ENCODE data around the gene SLC25A17.
A peak's percentile ranks its signal among the peaks of the same experiment; 100 is the strongest.
"Not testable (repeated sequence)": the region's sequence is repeated elsewhere in the genome, so short reads cannot be mapped to it uniquely, and the experiment has no call there.

SLC25A17 gene

GRCh38 chr22:40751250-40751649, 67.9 kb downstream of the SLC25A17 start:
- DNase-seq = no peak

GRCh38 chr22:40749829-40750228, 69.3 kb downstream of the SLC25A17 start:
- no peak for DNase-seq

GRCh38 chr22:40748388-40749355, 70.5 kb downstream of the SLC25A17 start:
- DNase-seq = no peak

DNA sequence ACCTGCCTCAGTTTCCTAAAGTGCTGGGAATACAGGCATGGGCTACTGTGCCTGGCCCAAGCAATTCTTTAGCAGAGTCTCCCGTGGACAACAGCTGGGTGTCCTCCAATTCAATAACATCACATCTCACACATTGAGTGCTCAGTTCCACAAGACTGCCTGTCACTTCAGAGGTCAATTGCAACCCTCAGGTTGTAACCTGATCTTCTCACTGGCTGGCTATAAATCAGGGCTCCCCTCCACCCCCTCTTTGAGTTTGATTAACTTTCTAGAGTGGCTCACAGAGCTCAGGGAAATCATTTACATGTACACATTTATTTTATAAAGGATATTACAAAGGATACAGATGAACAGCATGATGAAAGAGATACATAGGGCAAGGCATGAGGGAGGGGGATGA, 71.8 kb downstream of the SLC25A17 start:
- DNase-seq = no peak

DNA sequence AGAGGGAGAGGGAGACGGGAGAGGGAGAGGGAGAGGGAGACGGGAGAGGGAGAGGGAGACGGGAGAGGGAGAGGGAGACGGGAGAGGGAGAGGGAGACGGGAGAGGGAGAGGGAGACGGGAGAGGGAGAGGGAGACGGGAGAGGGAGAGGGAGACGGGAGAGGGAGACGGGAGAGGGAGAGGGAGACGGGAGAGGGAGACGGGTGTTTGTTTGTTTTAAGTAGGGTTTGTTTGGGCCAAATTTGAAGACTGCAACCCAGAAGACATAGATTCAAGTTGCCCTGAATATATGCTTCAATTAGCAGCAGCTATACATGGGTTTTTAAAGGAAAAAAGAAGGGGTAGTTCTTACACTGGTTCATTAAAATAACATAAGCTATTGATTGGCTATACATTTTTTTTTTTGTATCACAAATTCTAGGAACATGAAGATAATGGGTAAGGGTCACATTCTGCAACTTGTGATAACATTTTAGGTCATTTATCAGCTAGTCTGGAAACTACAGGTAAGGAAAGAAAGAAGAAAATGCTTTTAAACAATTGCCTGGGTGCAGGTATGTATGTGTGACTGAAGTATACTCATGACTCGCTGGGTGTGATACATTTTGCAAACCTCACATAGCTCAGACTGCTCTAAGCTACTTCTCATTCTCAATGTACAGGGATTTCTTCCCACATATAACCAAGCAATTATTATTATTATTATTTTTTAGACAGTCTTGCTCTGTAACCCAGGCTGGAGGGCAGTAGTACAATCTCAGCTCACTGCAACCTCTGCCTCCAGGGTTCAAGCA, 72.5 kb downstream of the SLC25A17 start:
- DNase-seq = no peak

GRCh38 chr22:40743768-40744167, 75.4 kb downstream of the SLC25A17 start:
- DNase-seq = no peak

- no peak for DNase-seq
Observed at GRCh38 chr22:40741116-40741515, 78.0 kb downstream of the SLC25A17 start.

DNA sequence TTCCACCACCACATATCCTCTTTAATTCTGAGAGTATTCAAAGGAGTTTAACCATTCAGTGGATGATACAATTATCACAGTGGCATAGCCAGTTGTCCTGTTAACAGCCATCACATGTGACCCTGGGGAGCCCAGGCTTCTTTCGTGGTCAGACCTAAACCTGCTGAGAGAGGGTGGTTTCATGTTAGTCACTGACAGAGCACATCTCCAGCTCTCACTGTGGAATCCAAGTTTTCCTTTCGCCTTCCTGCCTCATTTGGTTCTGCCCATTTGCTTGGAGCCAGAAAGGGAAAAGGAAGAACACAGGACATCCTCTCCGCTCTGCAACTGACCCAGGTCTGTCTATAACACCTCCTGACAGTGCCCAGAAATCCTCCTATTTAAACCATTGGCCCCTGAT, 79.4 kb downstream of the SLC25A17 start:
- DNase-seq = no peak

DNA sequence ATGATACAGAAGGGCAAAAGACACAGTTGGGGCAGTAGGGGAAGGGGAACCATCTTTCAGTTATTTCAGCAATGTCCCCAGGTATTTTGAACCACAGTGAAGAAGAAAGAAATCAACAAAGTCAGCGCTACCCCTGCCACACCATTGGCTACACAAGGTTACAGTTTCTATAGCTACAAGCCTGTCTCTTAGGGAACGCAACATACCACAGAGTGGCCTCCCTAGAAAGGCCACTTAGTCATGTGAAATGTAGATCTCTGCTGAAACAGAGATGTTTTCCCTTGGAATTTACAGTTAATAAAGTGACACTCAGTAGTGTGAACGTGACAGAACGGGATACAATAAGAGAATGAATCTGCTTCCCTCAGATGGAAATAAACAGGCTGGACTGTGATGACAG, 85.2 kb downstream of the SLC25A17 start:
- no peak for DNase-seq

DNA sequence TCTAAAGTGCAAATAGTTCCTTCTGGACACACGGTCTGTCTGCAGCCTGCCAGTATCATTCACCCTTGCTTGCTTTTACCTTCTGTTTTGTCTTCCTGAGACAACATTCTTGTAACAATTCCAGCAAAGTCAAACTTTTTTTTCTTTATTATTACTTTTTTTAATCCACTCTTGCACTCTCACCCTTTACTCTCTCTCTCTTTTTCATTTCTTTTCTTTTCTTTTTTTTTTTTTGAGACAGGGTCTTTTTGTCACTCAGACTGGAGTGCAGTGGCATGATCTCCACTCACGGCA, 86.2 kb downstream of the SLC25A17 start:
- DNase-seq = no peak

DNA sequence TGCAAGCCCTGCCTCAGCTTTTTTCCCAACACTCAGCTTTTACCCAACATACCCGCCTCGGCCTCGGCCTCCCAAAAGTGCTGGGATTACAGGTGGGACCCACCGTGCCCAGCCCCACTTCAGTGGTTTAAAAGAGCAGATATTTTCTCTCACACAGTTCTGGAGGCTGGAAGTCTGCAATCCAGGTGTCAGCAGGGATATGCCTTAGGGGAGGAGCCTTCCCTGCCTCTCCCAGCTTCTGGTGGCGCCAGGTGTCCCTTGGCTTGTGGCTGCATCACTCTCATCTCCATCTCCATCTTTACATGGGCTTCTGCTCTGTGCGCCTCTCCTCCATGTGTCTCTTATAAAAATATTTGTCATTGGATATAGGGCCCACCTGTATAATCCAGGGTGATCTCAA, 89.9 kb downstream of the SLC25A17 start:
- no peak for DNase-seq

DNA sequence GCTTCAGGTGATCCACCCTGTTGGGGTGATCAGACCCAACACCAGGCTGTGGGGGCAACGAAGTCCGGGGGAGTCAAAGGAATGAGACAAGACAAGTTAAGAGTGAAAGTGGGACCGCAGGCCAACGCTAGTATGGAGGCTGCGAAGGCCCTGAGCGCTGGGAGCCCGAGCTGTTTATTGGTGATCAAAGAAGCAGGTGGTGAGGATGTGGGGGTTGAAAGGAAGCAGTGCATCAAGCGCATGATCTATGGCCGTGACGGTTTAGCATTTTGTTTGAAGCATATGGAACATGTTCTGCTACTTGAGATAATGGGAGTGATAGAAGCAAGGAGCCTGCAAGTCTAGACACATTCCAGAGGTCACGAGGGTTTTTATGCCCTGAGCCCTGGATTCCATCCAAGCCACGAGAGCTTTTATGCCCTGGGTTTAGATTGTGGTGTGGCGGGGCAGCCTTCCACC, 90.4 kb downstream of the SLC25A17 start:
- peak; percentile 96 for DNase-seq

DNA sequence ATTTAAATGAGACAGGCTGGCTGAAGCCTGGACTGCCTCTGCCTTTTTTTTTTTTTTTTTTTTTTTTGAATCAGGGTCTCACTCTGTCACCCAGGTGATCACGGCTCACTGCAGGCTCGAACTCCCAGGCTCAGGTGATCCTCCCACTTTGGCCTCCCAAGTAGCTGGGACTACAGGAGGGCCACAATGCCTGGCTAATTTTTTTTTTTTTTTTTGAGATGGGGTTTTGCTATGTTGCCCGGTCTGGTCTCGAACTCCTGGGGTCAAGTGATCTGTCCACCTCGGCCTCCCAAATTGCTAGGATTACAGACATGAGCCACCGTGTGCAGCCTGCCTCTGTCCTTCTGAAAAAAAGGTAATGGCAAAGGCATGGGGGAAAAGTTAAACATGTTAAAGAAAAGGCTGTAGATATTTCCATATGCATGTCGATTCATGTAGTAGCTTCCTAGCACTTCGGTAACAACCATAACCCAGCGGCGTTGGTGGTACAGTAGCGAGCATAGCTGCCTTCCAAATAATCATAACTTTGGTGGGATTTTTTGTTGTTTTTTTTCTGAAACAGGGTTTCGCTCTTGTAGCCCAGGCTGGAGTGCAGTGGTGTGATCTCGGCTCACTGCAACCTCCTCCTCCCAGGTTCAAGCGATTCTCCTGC, 91.1 kb downstream of the SLC25A17 start:
- DNase-seq = no peak

- peak; percentile 21 for DNase-seq
Observed at GRCh38 chr22:40727070-40727963, 91.8 kb downstream of the SLC25A17 start.

DNA sequence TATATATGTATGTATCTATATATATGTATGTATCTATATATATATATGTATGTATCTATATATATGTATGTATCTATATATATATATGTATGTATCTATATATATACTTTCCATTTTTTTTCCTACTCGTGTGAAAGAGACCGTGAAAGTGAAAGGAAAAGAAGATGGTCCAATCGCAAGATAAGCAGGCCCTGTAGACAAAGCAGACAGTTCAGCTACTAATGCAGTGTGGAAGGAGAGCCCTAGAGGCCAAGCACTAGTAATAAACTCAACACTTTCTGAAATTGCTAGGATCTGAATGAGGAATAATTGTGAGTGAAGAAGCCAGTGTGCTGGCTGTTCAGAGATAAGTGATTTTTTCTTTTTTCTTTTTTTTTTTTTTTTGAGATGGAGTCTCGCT, 92.6 kb downstream of the SLC25A17 start:
- peak; percentile 34 for DNase-seq

- no peak for DNase-seq
Observed at GRCh38 chr22:40723396-40723933, 95.7 kb downstream of the SLC25A17 start.

DNA sequence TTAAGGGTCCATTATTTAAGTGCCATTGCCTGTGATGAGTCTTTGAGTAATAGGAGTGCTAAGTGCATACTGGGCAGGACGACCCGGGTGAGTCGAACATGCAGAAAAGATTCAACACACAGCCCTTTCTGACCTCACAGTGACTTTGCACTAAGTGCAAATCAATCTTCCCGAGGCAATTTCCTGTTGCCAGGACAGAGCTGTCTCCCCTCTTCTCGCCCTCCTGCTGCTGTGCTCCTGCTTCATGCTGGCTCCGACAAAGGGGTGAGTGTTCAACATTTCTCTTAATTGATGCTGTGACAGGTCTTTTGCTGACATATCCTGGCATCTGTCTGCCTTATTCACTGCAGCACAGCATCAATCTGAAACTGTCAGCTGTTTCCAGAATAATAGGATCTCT, 97.9 kb downstream of the SLC25A17 start:
- peak; percentile 92 for DNase-seq

DNA sequence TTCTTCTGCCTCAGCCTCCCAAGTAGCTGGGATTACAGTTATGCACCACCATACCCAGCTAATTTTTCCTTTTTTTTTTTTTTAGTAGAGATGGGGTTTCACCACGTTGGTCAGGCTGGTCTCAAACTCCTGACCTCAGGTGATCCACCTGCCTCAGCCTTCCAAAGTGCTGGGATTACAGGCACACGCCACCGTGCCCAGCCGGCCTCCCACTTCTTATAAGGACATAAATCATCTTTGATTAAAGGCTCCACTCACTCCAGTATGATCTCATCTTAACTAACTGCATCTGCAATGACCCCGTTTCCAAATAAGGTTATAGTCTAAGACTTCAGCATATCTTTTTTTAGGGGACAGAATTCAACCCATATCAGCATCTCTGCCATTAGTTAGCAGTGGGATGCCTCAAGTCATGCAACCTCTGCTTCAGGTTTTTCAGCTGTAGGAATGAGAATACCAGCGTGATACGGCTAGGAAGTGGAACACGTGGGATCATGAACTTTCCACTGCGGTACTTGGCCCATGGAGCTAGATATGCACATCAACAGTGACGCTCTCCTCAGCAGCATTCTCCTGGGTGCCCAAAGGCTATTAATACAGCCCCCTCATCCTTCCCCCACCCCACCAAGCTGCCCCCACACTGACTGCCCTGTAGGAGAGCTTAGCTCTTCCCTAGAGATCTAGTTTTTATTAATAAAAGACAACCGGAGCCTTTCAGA, 98.4 kb downstream of the SLC25A17 start:
- peak; percentile 54 for DNase-seq

DNA sequence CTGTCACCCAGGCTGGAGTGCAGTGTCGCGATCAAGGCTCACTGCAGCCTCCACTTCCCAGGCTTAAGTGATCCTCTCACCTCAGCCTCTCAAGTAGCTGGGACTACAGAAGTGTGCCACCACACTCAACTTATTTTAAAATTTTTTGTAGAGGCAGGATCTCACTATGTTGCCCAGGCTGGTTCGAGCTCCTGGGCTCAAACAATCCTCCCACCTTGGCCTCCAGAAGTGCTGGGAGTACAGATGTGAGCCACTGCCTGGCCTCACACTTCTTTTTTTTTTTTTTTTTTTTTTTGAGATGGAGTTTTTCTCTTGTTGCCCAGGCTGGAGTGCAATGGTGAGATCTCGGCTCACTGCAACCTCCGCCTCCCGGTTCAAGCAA, 99.0 kb downstream of the SLC25A17 start:
- DNase-seq = not testable (repeated sequence)

All from DMS153 (cell line).